ENCODE results near the gene COL6A1.
"Not testable (repeated sequence)": the region's sequence is repeated elsewhere in the genome, so short reads cannot be mapped to it uniquely, and the experiment has no call there.

The COL6A1 gene

GRCh38 chr21:46040707-46041106 is 59.1 kb downstream of the COL6A1 start:
- no peak overlapping the region for H3K27ac ChIP-seq
- H2AFZ ChIP-seq (ENCODE audit: low read depth): no peak overlapping the region
- no peaks in the 10 kb centered on the region for H3K36me3 ChIP-seq (ENCODE audit: insufficient read depth)
- no peak for TF ChIP-seq CTCF (conservative IDR thresholded peaks at IDR 0.05; ENCODE audit: low read depth, low read length)
- no peaks in the 10 kb centered on the region for H3K4me1 ChIP-seq (ENCODE audit: low read depth, poor library complexity, severe bottlenecking)
- peaks cover 82% of the 10 kb centered on the region for H3K27me3 ChIP-seq (ENCODE audit: insufficient read depth, low read depth)
- H3K9ac ChIP-seq: no peak overlapping the region
- no peak overlapping the region for H3K4me3 ChIP-seq (IDR thresholded peaks at IDR 0.05; ENCODE audit: insufficient read depth, low read depth, low read length)
- no peaks in the 10 kb centered on the region for H4K20me1 ChIP-seq (ENCODE audit: insufficient read depth)
- no peaks in the 10 kb centered on the region for H3K79me2 ChIP-seq (ENCODE audit: insufficient read depth, low read depth)
- H3K4me2 ChIP-seq: no peak overlapping the region

- Histone ChIP-seq H3K4me3 (IDR thresholded peaks at IDR 0.05; ENCODE audit: insufficient read depth, low read depth, low read length) (no peak overlapping the region), H3K9ac (no peak overlapping the region), H2AFZ (ENCODE audit: low read depth) (no peak overlapping the region), H3K4me2 (no peak overlapping the region), H4K20me1 (ENCODE audit: insufficient read depth) (no peaks in the 10 kb centered on the region), H3K27ac (no peak overlapping the region), H3K79me2 (ENCODE audit: insufficient read depth, low read depth) (no peaks in the 10 kb centered on the region), H3K27me3 (ENCODE audit: insufficient read depth, low read depth) (peaks cover 82% of the 10 kb centered on the region), H3K36me3 (ENCODE audit: insufficient read depth) (no peaks in the 10 kb centered on the region), H3K4me1 (ENCODE audit: low read depth, poor library complexity, severe bottlenecking) (no peaks in the 10 kb centered on the region)
- no peak for TF ChIP-seq CTCF (conservative IDR thresholded peaks at IDR 0.05; ENCODE audit: low read depth, low read length)
These were observed 59.6 kb downstream of the COL6A1 start for GRCh38 chr21:46041183-46041582.

GRCh38 chr21:46045154-46045553 is 63.6 kb downstream of the COL6A1 start:
- peaks cover 60% of the 10 kb centered on the region for H3K27me3 ChIP-seq (ENCODE audit: insufficient read depth, low read depth)
- no peaks in the 10 kb centered on the region for H4K20me1 ChIP-seq (ENCODE audit: insufficient read depth)
- H3K79me2 ChIP-seq (ENCODE audit: insufficient read depth, low read depth): no peaks in the 10 kb centered on the region
- H3K4me3 ChIP-seq (IDR thresholded peaks at IDR 0.05; ENCODE audit: insufficient read depth, low read depth, low read length): no peak overlapping the region
- no peak overlapping the region for H3K9ac ChIP-seq
- H3K4me2 ChIP-seq: no peak overlapping the region
- no peaks in the 10 kb centered on the region for H3K36me3 ChIP-seq (ENCODE audit: insufficient read depth)
- TF ChIP-seq CTCF (conservative IDR thresholded peaks at IDR 0.05; ENCODE audit: low read depth, low read length): no peak
- no peak overlapping the region for H3K27ac ChIP-seq
- H3K4me1 ChIP-seq (ENCODE audit: low read depth, poor library complexity, severe bottlenecking): no peaks in the 10 kb centered on the region
- no peak overlapping the region for H2AFZ ChIP-seq (ENCODE audit: low read depth)

GRCh38 chr21:46046471-46046870 is 64.9 kb downstream of the COL6A1 start:
- TF ChIP-seq CTCF (conservative IDR thresholded peaks at IDR 0.05; ENCODE audit: low read depth, low read length): no peak
- H3K4me2 ChIP-seq: no peak overlapping the region
- H3K79me2 ChIP-seq (ENCODE audit: insufficient read depth, low read depth): no peaks in the 10 kb centered on the region

GRCh38 chr21:46046906-46047305 is 65.3 kb downstream of the COL6A1 start:
- not testable (repeated sequence) for H4K20me1 ChIP-seq (ENCODE audit: insufficient read depth); H3K4me3 ChIP-seq (IDR thresholded peaks at IDR 0.05; ENCODE audit: insufficient read depth, low read depth, low read length); H2AFZ ChIP-seq (ENCODE audit: low read depth); H3K36me3 ChIP-seq (ENCODE audit: insufficient read depth); H3K9ac ChIP-seq; H3K27ac ChIP-seq; H3K79me2 ChIP-seq (ENCODE audit: insufficient read depth, low read depth); H3K4me1 ChIP-seq (ENCODE audit: low read depth, poor library complexity, severe bottlenecking); H3K4me2 ChIP-seq
- peaks cover 58% of the 10 kb centered on the region for H3K27me3 ChIP-seq (ENCODE audit: insufficient read depth, low read depth)

More at GRCh38 chr21:46046471-46046870, 64.9 kb downstream of the COL6A1 start:
- no peak overlapping the region for H3K9ac ChIP-seq
- H3K27me3 ChIP-seq (ENCODE audit: insufficient read depth, low read depth): peaks cover 54% of the 10 kb centered on the region; the same call in 1 of the 2 replicates
- H3K4me1 ChIP-seq (ENCODE audit: low read depth, poor library complexity, severe bottlenecking): no peaks in the 10 kb centered on the region
- H3K36me3 ChIP-seq (ENCODE audit: insufficient read depth): no peaks in the 10 kb centered on the region
- H4K20me1 ChIP-seq (ENCODE audit: insufficient read depth): no peaks in the 10 kb centered on the region
- no peak overlapping the region for H2AFZ ChIP-seq (ENCODE audit: low read depth)
- H3K4me3 ChIP-seq (IDR thresholded peaks at IDR 0.05; ENCODE audit: insufficient read depth, low read depth, low read length): no peak overlapping the region
- H3K27ac ChIP-seq: no peak overlapping the region

Data from KMS-11 (cell line).